ENCODE measurements around the gene SGPP1. TPM values are rescaled to one million over a fixed set of nuclear protein-coding genes. Genes with fewer than 3 reads are reported as not detected.

Gene SGPP1
- total RNA-seq, 1 donor from 2014 or later, result 22.5 TPM

GRCh38 chr14:63659726-63660125 lies 68.1 kb downstream of the SGPP1 start:
- no peaks in the 10 kb centered on the region for H3K27me3 ChIP-seq (ENCODE audit: control insufficient read depth, insufficient read depth, low read length)
- DNase-seq (ENCODE audit: low read depth), result no peak

GRCh38 chr14:63656194-63656593 lies 71.7 kb downstream of the SGPP1 start:
- Histone ChIP-seq H3K36me3 (ENCODE audit: control insufficient read depth, insufficient read depth, low read length) (no peaks in the 10 kb centered on the region), H3K4me3 (ENCODE audit: low read depth, low read length) (no peak overlapping the region), H3K27me3 (ENCODE audit: control insufficient read depth, insufficient read depth, low read length) (no peaks in the 10 kb centered on the region)
- no peak for TF ChIP-seq CTCF (IDR thresholded peaks at IDR 0.05; ENCODE audit: insufficient read depth, low read length, poor library complexity, severe bottlenecking)
- no peak for DNase-seq (ENCODE audit: low read depth)

More at GRCh38 chr14:63659726-63660125, 68.1 kb downstream of the SGPP1 start:
- no peak overlapping the region for H3K4me3 ChIP-seq (ENCODE audit: low read depth, low read length)
- no peaks in the 10 kb centered on the region for H3K36me3 ChIP-seq (ENCODE audit: control insufficient read depth, insufficient read depth, low read length)
- no peak for TF ChIP-seq CTCF (IDR thresholded peaks at IDR 0.05; ENCODE audit: insufficient read depth, low read length, poor library complexity, severe bottlenecking)

- no peak overlapping the region for H3K4me3 ChIP-seq (ENCODE audit: low read depth, low read length)
- H3K36me3 ChIP-seq (ENCODE audit: control insufficient read depth, insufficient read depth, low read length), result no peaks in the 10 kb centered on the region
- no peaks in the 10 kb centered on the region for H3K27me3 ChIP-seq (ENCODE audit: control insufficient read depth, insufficient read depth, low read length)
- no peak for TF ChIP-seq CTCF (IDR thresholded peaks at IDR 0.05; ENCODE audit: insufficient read depth, low read length, poor library complexity, severe bottlenecking)
- no peak for DNase-seq (ENCODE audit: low read depth)
Observed at GRCh38 chr14:63654936-63655335, 72.9 kb downstream of the SGPP1 start.

GRCh38 chr14:63654346-63654745 lies 73.5 kb downstream of the SGPP1 start:
- no peak overlapping the region for H3K4me3 ChIP-seq (ENCODE audit: low read depth, low read length)
- H3K36me3 ChIP-seq (ENCODE audit: control insufficient read depth, insufficient read depth, low read length), result no peaks in the 10 kb centered on the region
- H3K27me3 ChIP-seq (ENCODE audit: control insufficient read depth, insufficient read depth, low read length), result no peaks in the 10 kb centered on the region
- DNase-seq (ENCODE audit: low read depth), result no peak
- no peak for TF ChIP-seq CTCF (IDR thresholded peaks at IDR 0.05; ENCODE audit: insufficient read depth, low read length, poor library complexity, severe bottlenecking)

- no peak for TF ChIP-seq CTCF (IDR thresholded peaks at IDR 0.05; ENCODE audit: insufficient read depth, low read length, poor library complexity, severe bottlenecking)
- no peaks in the 10 kb centered on the region for H3K27me3 ChIP-seq (ENCODE audit: control insufficient read depth, insufficient read depth, low read length)
- no peak for DNase-seq (ENCODE audit: low read depth)
- H3K4me3 ChIP-seq (ENCODE audit: low read depth, low read length), result no peak overlapping the region
- no peaks in the 10 kb centered on the region for H3K36me3 ChIP-seq (ENCODE audit: control insufficient read depth, insufficient read depth, low read length)
Observed at GRCh38 chr14:63652406-63652805, 75.5 kb downstream of the SGPP1 start.

GRCh38 chr14:63650256-63650952 lies 77.5 kb downstream of the SGPP1 start:
- DNase-seq (ENCODE audit: low read depth), result no peak
- no peak for TF ChIP-seq CTCF (IDR thresholded peaks at IDR 0.05; ENCODE audit: insufficient read depth, low read length, poor library complexity, severe bottlenecking)
- H3K4me3 ChIP-seq (ENCODE audit: low read depth, low read length), result no peak overlapping the region
- H3K36me3 ChIP-seq (ENCODE audit: control insufficient read depth, insufficient read depth, low read length), result no peaks in the 10 kb centered on the region
- no peaks in the 10 kb centered on the region for H3K27me3 ChIP-seq (ENCODE audit: control insufficient read depth, insufficient read depth, low read length)

All from kidney epithelial cell (primary cell).